ENCODE results near the gene IFRD2. TPM values are rescaled to one million over a fixed set of nuclear protein-coding genes. Genes with fewer than 3 reads are reported as not detected.
A peak's percentile ranks its signal among the peaks of the same experiment; 100 is the strongest.

IFRD2 gene
- total and polyA plus RNA-seq, 9 of the 15 experiments (the other 6 are each of a cell fraction or from before 2014, with no cell fraction given): 30.5 to 115 (median 52.8) TPM

DNA sequence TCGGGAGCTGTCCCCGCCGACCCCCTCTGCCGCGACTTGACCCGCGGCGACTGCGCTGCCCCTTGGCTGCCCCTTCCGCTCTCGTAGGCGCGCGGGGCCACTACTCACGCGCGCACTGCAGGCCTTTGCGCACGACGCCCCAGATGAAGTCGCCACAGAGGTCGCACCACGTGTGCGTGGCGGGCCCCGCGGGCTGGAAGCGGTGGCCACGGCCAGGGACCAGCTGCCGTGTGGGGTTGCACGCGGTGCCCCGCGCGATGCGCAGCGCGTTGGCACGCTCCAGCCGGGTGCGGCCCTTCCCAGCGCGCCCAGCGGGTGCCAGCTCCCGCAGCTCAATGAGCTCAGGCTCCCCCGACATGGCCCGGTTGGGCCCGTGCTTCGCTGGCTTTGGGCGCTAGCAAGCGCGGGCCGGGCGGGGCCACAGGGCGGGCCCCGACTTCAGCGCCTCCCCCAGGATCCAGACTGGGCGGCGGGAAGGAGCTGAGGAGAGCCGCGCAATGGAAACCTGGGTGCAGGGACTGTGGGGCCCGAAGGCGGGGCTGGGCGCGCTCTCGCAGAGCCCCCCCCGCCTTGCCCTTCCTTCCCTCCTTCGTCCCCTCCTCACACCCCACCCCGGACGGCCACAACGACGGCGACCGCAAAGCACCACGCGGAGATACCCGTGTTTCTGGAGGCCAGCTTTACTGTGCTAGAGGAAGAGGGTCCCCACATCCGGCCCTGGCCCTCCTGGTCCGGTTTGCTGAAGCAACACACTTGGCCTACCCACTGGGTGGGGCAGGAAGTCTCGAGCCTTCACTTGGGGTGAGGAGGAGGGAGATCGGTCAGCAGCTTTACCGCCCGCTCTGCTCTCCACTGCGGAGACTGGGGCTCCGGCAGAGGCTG is 48.5 kb upstream of the IFRD2 start, which contains the start of gene RASSF1 (continued):
- peak; percentile 73 for TF ChIP-seq CHD1 (IDR thresholded peaks at IDR 0.05; ENCODE audit: low read length)
- no peak for TF ChIP-seq ELF1 (tag; IDR thresholded peaks at IDR 0.05)
- TF ChIP-seq MTF1 (CRISPR knock-in tag; IDR thresholded peaks at IDR 0.05; ENCODE audit: borderline replicate concordance): no peak
- TF ChIP-seq DACH1 (IDR thresholded peaks at IDR 0.05; ENCODE audit: partially characterized antibody): no peak
- no peak for TF ChIP-seq ZNF57 (CRISPR knock-in tag; IDR thresholded peaks at IDR 0.05)
- TF ChIP-seq, protein P1, sequence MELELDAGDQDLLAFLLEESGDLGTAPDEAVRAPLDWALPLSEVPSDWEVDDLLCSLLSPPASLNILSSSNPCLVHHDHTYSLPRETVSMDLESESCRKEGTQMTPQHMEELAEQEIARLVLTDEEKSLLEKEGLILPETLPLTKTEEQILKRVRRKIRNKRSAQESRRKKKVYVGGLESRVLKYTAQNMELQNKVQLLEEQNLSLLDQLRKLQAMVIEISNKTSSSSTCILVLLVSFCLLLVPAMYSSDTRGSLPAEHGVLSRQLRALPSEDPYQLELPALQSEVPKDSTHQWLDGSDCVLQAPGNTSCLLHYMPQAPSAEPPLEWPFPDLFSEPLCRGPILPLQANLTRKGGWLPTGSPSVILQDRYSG (tag; conservative IDR thresholded peaks at IDR 0.05; ENCODE audit: low read depth): no peak
- TF ChIP-seq NBN (IDR thresholded peaks at IDR 0.05; ENCODE audit: low read depth): no peak
- TF ChIP-seq MIER1 (IDR thresholded peaks at IDR 0.05; ENCODE audit: low read depth): no peak
- TF ChIP-seq ZNF436 (CRISPR knock-in tag; IDR thresholded peaks at IDR 0.05): no peak
- no peak for TF ChIP-seq ZNF41 (CRISPR knock-in tag; conservative IDR thresholded peaks at IDR 0.05)
- TF ChIP-seq ZNF12 (CRISPR knock-in tag; IDR thresholded peaks at IDR 0.05): no peak
- no peak for TF ChIP-seq FOXM1 (IDR thresholded peaks at IDR 0.05; ENCODE audit: low read depth)
- no peak for TF ChIP-seq FOXM1 (CRISPR knock-in tag; IDR thresholded peaks at IDR 0.05; ENCODE audit: low read depth)
- no peak for TF ChIP-seq ZNF696 (CRISPR knock-in tag; conservative IDR thresholded peaks at IDR 0.05)
- TF ChIP-seq BCL6 (CRISPR knock-in tag; IDR thresholded peaks at IDR 0.05): no peak
- no peak for TF ChIP-seq TAF7 (tag; IDR thresholded peaks at IDR 0.05)
- no peak for TF ChIP-seq FOS (IDR thresholded peaks at IDR 0.05; ENCODE audit: extremely low read depth, insufficient read length)
- no peak for TF ChIP-seq ZC3H4 (CRISPR knock-in tag; IDR thresholded peaks at IDR 0.05; ENCODE audit: borderline replicate concordance)
- TF ChIP-seq HDAC6 (IDR thresholded peaks at IDR 0.05; ENCODE audit: low read depth, low read length): no peak
- no peak for TF ChIP-seq POLR3A (IDR thresholded peaks at IDR 0.05; ENCODE audit: borderline replicate concordance, extremely low read depth, insufficient read depth, insufficient read length)
- TF ChIP-seq, protein P2, sequence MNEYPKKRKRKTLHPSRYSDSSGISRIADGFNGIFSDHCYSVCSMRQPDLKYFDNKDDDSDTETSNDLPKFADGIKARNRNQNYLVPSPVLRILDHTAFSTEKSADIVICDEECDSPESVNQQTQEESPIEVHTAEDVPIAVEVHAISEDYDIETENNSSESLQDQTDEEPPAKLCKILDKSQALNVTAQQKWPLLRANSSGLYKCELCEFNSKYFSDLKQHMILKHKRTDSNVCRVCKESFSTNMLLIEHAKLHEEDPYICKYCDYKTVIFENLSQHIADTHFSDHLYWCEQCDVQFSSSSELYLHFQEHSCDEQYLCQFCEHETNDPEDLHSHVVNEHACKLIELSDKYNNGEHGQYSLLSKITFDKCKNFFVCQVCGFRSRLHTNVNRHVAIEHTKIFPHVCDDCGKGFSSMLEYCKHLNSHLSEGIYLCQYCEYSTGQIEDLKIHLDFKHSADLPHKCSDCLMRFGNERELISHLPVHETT (CRISPR knock-in tag; conservative IDR thresholded peaks at IDR 0.05 in 1 of 2, IDR thresholded peaks at IDR 0.05 in 1 of 2): no peak
- no peak for TF ChIP-seq NUFIP1 (IDR thresholded peaks at IDR 0.05; ENCODE audit: partially characterized antibody)
- TF ChIP-seq HNRNPUL1 (IDR thresholded peaks at IDR 0.05; ENCODE audit: low read length): no peak
- TF ChIP-seq ZNF3 (CRISPR knock-in tag; IDR thresholded peaks at IDR 0.05): no peak
- TF ChIP-seq, protein P3, sequence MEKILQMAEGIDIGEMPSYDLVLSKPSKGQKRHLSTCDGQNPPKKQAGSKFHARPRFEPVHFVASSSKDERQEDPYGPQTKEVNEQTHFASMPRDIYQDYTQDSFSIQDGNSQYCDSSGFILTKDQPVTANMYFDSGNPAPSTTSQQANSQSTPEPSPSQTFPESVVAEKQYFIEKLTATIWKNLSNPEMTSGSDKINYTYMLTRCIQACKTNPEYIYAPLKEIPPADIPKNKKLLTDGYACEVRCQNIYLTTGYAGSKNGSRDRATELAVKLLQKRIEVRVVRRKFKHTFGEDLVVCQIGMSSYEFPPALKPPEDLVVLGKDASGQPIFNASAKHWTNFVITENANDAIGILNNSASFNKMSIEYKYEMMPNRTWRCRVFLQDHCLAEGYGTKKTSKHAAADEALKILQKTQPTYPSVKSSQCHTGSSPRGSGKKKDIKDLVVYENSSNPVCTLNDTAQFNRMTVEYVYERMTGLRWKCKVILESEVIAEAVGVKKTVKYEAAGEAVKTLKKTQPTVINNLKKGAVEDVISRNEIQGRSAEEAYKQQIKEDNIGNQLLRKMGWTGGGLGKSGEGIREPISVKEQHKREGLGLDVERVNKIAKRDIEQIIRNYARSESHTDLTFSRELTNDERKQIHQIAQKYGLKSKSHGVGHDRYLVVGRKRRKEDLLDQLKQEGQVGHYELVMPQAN (IDR thresholded peaks at IDR 0.05; ENCODE audit: borderline replicate concordance): no peak
- TF ChIP-seq PHF21A (IDR thresholded peaks at IDR 0.05; ENCODE audit: borderline replicate concordance, low read depth): no peak
